ENCODE data around the gene PTPRN2. TPM values are rescaled to one million over a fixed set of nuclear protein-coding genes. Genes with fewer than 3 reads are reported as not detected.

The PTPRN2 gene
- total and polyA plus RNA-seq, 2 of the 13 experiments (the other 11 are each of a cell fraction or from before 2014, with no cell fraction given) = 2.5 to 24.2 TPM

DNA sequence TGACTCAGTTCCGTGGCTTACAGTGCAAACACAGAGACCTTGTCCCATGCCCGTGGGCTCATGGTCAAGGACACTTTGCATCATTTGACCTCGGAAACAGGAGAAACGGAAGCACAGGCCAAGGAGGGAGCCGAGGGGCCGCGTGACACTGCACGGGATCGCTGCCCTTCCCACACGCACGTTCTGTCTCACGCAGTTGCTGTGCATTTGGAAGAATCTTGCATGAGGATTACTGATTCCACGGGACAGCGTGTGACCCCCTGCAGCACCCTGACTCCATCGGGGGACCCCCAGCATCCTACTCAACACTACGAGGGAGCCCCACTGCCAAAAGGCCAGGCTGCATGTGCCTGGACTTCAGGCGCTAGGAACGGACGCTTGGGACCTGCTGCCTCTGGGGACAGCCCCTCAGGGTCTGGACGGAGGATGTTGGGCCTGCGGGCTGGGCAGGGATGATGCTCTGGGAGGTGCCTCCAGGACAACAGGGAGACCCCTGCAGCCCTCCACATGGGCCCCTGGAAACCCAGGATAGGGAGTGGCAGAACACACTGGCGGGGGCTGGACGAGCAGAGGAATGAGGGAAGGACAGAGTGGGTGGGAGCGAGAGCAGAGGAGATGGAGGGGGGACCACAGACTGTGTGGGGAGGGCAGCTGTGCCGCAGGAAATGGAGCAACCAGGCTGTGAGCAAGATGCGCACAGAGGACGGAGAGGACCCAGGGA lies 1028.6 kb downstream of the PTPRN2 start (continued):
- TF ChIP-seq, protein P1, sequence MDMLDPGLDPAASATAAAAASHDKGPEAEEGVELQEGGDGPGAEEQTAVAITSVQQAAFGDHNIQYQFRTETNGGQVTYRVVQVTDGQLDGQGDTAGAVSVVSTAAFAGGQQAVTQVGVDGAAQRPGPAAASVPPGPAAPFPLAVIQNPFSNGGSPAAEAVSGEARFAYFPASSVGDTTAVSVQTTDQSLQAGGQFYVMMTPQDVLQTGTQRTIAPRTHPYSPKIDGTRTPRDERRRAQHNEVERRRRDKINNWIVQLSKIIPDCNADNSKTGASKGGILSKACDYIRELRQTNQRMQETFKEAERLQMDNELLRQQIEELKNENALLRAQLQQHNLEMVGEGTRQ (IDR thresholded peaks at IDR 0.05; ENCODE audit: low read depth, low read length) = no peak
- TF ChIP-seq, protein P1 (CRISPR knock-in tag; IDR thresholded peaks at IDR 0.05; ENCODE audit: borderline replicate concordance) = 0 out of 2 replicates have a peak, but pooled peaks have one; percentile 33
- TF ChIP-seq, protein P2, sequence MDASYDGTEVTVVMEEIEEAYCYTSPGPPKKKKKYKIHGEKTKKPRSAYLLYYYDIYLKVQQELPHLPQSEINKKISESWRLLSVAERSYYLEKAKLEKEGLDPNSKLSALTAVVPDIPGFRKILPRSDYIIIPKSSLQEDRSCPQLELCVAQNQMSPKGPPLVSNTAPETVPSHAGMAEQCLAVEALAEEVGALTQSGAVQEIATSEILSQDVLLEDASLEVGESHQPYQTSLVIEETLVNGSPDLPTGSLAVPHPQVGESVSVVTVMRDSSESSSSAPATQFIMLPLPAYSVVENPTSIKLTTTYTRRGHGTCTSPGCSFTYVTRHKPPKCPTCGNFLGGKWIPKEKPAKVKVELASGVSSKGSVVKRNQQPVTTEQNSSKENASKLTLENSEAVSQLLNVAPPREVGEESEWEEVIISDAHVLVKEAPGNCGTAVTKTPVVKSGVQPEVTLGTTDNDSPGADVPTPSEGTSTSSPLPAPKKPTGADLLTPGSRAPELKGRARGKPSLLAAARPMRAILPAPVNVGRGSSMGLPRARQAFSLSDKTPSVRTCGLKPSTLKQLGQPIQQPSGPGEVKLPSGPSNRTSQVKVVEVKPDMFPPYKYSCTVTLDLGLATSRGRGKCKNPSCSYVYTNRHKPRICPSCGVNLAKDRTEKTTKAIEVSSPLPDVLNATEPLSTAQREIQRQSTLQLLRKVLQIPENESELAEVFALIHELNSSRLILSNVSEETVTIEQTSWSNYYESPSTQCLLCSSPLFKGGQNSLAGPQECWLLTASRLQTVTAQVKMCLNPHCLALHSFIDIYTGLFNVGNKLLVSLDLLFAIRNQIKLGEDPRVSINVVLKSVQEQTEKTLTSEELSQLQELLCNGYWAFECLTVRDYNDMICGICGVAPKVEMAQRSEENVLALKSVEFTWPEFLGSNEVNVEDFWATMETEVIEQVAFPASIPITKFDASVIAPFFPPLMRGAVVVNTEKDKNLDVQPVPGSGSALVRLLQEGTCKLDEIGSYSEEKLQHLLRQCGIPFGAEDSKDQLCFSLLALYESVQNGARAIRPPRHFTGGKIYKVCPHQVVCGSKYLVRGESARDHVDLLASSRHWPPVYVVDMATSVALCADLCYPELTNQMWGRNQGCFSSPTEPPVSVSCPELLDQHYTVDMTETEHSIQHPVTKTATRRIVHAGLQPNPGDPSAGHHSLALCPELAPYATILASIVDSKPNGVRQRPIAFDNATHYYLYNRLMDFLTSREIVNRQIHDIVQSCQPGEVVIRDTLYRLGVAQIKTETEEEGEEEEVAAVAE (CRISPR knock-in tag; IDR thresholded peaks at IDR 0.05; ENCODE audit: borderline replicate concordance) = no peak
- TF ChIP-seq NFKBIZ (CRISPR knock-in tag; IDR thresholded peaks at IDR 0.05) (no peak), ZNF570 (CRISPR knock-in tag; IDR thresholded peaks at IDR 0.05; ENCODE audit: borderline replicate concordance) (no peak), SPEN (CRISPR knock-in tag; IDR thresholded peaks at IDR 0.05; ENCODE audit: low read depth) (peak; percentile 76; the same call in 1 of the 2 replicates), ZNF441 (CRISPR knock-in tag; IDR thresholded peaks at IDR 0.05; ENCODE audit: borderline replicate concordance) (peak; percentile 39; the same call in 1 of the 2 replicates), MED1 (CRISPR knock-in tag; IDR thresholded peaks at IDR 0.05) (peak; percentile 96), POLR2AphosphoS5 (IDR thresholded peaks at IDR 0.05; ENCODE audit: low read depth, low read length) (no peak), THAP11 (CRISPR knock-in tag; IDR thresholded peaks at IDR 0.05) (0 out of 2 replicates have a peak, but pooled peaks have one; percentile 34), HMG20B (CRISPR knock-in tag; conservative IDR thresholded peaks at IDR 0.05) (no peak), ZSCAN31 (CRISPR knock-in tag; IDR thresholded peaks at IDR 0.05; ENCODE audit: low read depth) (no peak), CEBPG (CRISPR knock-in tag; IDR thresholded peaks at IDR 0.05) (peak; percentile 75), KAT8 (CRISPR knock-in tag; IDR thresholded peaks at IDR 0.05) (peak; percentile 20; the same call in 1 of the 2 replicates), RFX1 (IDR thresholded peaks at IDR 0.05) (no peak), NR2C2 (CRISPR knock-in tag; IDR thresholded peaks at IDR 0.05; ENCODE audit: borderline replicate concordance) (peak; percentile 61), ZNF883 (CRISPR knock-in tag; IDR thresholded peaks at IDR 0.05; ENCODE audit: not compliant biosample characterization) (peak; percentile 82), SCMH1 (CRISPR knock-in tag; IDR thresholded peaks at IDR 0.05; ENCODE audit: borderline replicate concordance) (no peak), ZNF569 (CRISPR knock-in tag; IDR thresholded peaks at IDR 0.05; ENCODE audit: borderline replicate concordance) (no peak), ZNF296 (CRISPR knock-in tag; conservative IDR thresholded peaks at IDR 0.05) (0 out of 2 replicates have a peak, but pooled peaks have one; percentile 17), SMARCC2 (IDR thresholded peaks at IDR 0.05) (no peak), ZNF143 (CRISPR knock-in tag; IDR thresholded peaks at IDR 0.05) (0 out of 2 replicates have a peak, but pooled peaks have one; percentile 26), ADNP (CRISPR knock-in tag; IDR thresholded peaks at IDR 0.05) (no peak), CCDC6 (CRISPR knock-in tag; IDR thresholded peaks at IDR 0.05) (no peak), MTA1 (CRISPR knock-in tag; IDR thresholded peaks at IDR 0.05; ENCODE audit: borderline replicate concordance) (peak; percentile 85; the same call in 1 of the 2 replicates), ZNF589 (CRISPR knock-in tag; conservative IDR thresholded peaks at IDR 0.05) (peak; percentile 40; the same call in 1 of the 2 replicates)
